ENCODE data around the gene CCDC110. TPM values are rescaled to one million over a fixed set of nuclear protein-coding genes. Genes with fewer than 3 reads are reported as not detected.
A peak's percentile ranks its signal among the peaks of the same experiment; 100 is the strongest.

Gene CCDC110
- total and polyA plus RNA-seq, 2 of the 13 experiments (the other 11 are each of a cell fraction or from before 2014, with no cell fraction given) = not detected

- H3K27ac ChIP-seq (ENCODE audit: extremely low read length, insufficient read depth, low read length) = peak within 1 kb of the TSS; percentile 95
- ChIA-PET POLR2A (interaction anchor here (0.5 to 2.7 kb wide), 9 partner anchors 11 to 196 kb away, joined by 3 to 30 read pairs (median 5); partner anchors contain the start of gene UFSP2), CTCF (ENCODE audit: low intra/inter-chr PET ratio, low total read pairs) (no interaction called here)
- peak within 1 kb of the TSS; percentile 77 for H3K9ac ChIP-seq (ENCODE audit: insufficient read depth, low read depth, low read length)
- H3K79me2 ChIP-seq (ENCODE audit: insufficient read depth, low read length) = peaks cover 2% of the 10 kb centered on the region
- peak within 1 kb of the TSS; percentile 65 to 75 (median 71) for H3K4me3 ChIP-seq (replicated peaks in 1 of 3; ENCODE audit: insufficient read depth in 1 of 3, low read depth in 2 of 3, low read length in 3 of 3)
- BruUV-seq (replicated peaks) = TSS peak; percentile 58
- DNase-seq (ENCODE audit: low spot score) (peak; percentile 68), FAIRE-seq (no peak), ATAC-seq (peak; percentile 95)
- H4K20me1 ChIP-seq (ENCODE audit: insufficient read depth, low read length) = no peaks in the 10 kb centered on the region; the same call in 1 of the 2 replicates
- no peaks in the 10 kb centered on the region for H3K9me3 ChIP-seq (ENCODE audit: low read length)
- in situ Hi-C loops (cut with HindIII; ENCODE audit: extremely low pct_ligation_motif_present, low pct_unique_long_range_greater_than_20kb) (no loop called here), intact Hi-C loops (cut with micrococcal nuclease; ENCODE audit: unreplicated experiment) (loop anchor here (5.0 kb wide), 1 partner anchor 195 kb away; the partner anchor contains the start of gene CFAP97)
- H3K4me1 ChIP-seq (ENCODE audit: insufficient read depth, low read length) = peaks cover 44% of the 10 kb centered on the region
- peaks cover 2 to 21% of the 10 kb centered on the region in 2 experiments; a peak in 3 of 5 replicates for H3K36me3 ChIP-seq (replicated peaks in 1 of 2; ENCODE audit: control insufficient read depth in 1 of 2, insufficient read depth in 2 of 2, low read length in 2 of 2)
- H2AFZ ChIP-seq (ENCODE audit: low read length) = no peak within 1 kb of the TSS
- 2% methylated on average over 5 of the region's 38 CpGs for WGBS (ENCODE audit: low lambda C conversion rate)
- H3K27me3 ChIP-seq (ENCODE audit: control insufficient read depth in 1 of 2, insufficient read depth in 2 of 2, low read length in 2 of 2) = no peaks in the 10 kb centered on the region
- peak within 1 kb of the TSS; percentile 81 for H3K4me2 ChIP-seq (ENCODE audit: low read depth, low read length)
- TF ChIP-seq ZEB1 (IDR thresholded peaks at IDR 0.05; ENCODE audit: insufficient replicate concordance, low read depth) = peak; percentile 94
- peak; percentile 94; the same call in 1 of the 2 replicates for TF ChIP-seq PITX1 (CRISPR knock-in tag; IDR thresholded peaks at IDR 0.05)
- TF ChIP-seq POLR2AphosphoS5 (IDR thresholded peaks at IDR 0.05; ENCODE audit: low read depth, low read length) = peak; percentile 95
- TF ChIP-seq CREB1 (IDR thresholded peaks at IDR 0.05) = no peak
- peak; percentile 39; the same call in 1 of the 2 replicates for TF ChIP-seq CREB1 (CRISPR knock-in tag; IDR thresholded peaks at IDR 0.05)
- TF ChIP-seq ZNF609 (CRISPR knock-in tag; IDR thresholded peaks at IDR 0.05; ENCODE audit: borderline replicate concordance) = peak; percentile 13; the same call in 1 of the 2 replicates
- 0 out of 2 replicates have a peak, but pooled peaks have one; percentile 40 for TF ChIP-seq GTF3A (CRISPR knock-in tag; conservative IDR thresholded peaks at IDR 0.05)
- peak; percentile 64; the same call in 1 of the 2 replicates for TF ChIP-seq ZNF205 (CRISPR knock-in tag; IDR thresholded peaks at IDR 0.05)
- 0 out of 2 replicates have a peak, but pooled peaks have one; percentile 37 for TF ChIP-seq ZNF256 (CRISPR knock-in tag; conservative IDR thresholded peaks at IDR 0.05)
- peak; percentile 0; the same call in 1 of the 2 replicates for TF ChIP-seq ZNF451 (CRISPR knock-in tag; IDR thresholded peaks at IDR 0.05)
- peak; percentile 62 for TF ChIP-seq ZFX (CRISPR knock-in tag; IDR thresholded peaks at IDR 0.05; ENCODE audit: low read depth)
- no peak for TF ChIP-seq SYNCRIP (IDR thresholded peaks at IDR 0.05; ENCODE audit: insufficient read depth, low read depth, low read length)
- TF ChIP-seq KLF13 (CRISPR knock-in tag; IDR thresholded peaks at IDR 0.05) = no peak
- 0 out of 2 replicates have a peak, but pooled peaks have one; percentile 10 for TF ChIP-seq ATF1 (CRISPR knock-in tag; IDR thresholded peaks at IDR 0.05)
- peak; percentile 94 for TF ChIP-seq ARID4A (CRISPR knock-in tag; IDR thresholded peaks at IDR 0.05; ENCODE audit: borderline replicate concordance)
Observed at GRCh38 chr4:185396724-185397385, 74.7 kb downstream of the CCDC110 start, which contains the start of gene ANKRD37. ANKRD37 (plus strand) TSS chr4:185396841; CDS start chr4:185396924, 83 bp downstream.
